RWPE1 (cell line): ENCODE results near the gene UBL7.
"Not testable (repeated sequence)": the region's sequence is repeated elsewhere in the genome, so short reads cannot be mapped to it uniquely, and the experiment has no call there.

ENCODE experiments used
- CTCF ChIA-PET: fragments of 350-600 bp; sonication (Branson Sonifier 250); formaldehyde crosslinking; extraction: SDS; loops from one replicate; lab custom pipeline; 2021; lab: Yijun Ruan, JAX
- POLR2A ChIA-PET: fragments of 400-600 bp; formaldehyde crosslinking; extraction: SDS; loops from one replicate; lab custom pipeline; 2020; ENCODE audit warnings: antibody characterized with exemption; ENCODE audit not compliant: low non-redundant PET; lab: Yijun Ruan, JAX
- DNase-seq: peaks from one replicate; pipeline ENCODE4 v3.0.0; 2012; ENCODE audit warnings: low spot score
- H3K27ac ChIP-seq: fragments of 450-650 bp; 2 replicates; pipeline ENCODE4 v1.5.1; 2017
- CTCF ChIP-seq: fragments of 450-650 bp; conservative IDR thresholded peaks from 2 replicates; pipeline ENCODE4 v1.5.1; 2017; ENCODE audit warnings: low read depth, mild to moderate bottlenecking

The UBL7 gene

DNA sequence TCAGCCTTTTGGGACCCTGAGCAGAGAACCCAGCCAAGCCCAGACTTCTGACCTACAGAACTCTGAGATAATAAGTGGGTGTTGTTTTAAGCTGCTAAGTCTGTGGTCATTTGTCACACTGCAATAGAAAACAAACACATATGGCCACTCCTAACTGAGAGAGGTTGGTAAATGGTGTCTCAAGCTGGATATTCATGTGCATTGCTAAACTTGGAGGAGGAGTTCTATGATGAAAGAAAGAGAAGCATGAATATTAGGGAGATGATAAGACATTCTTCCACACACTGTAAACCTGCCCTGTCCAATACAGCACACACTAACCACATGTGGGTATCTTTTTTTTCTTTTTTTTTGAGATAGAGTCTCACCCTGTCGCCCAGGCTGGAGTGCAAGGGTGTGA is 27.8 kb upstream of the UBL7 start:
- CTCF ChIA-PET, result interaction anchor here (0.6 kb wide), 1 partner anchor 129 kb away, joined by 6 read pairs; no protein-coding TSS in a partner anchor
- no peak for DNase-seq
- POLR2A ChIA-PET, result no interaction called here
- H3K27ac ChIP-seq, result no peak overlapping the region
- no peak for TF ChIP-seq CTCF

GRCh38 chr15:74482661-74483060 is 21.7 kb upstream of the UBL7 start:
- no peak for DNase-seq
- H3K27ac ChIP-seq, result no peak overlapping the region
- ChIA-PET POLR2A (interaction anchor here (0.6 to 0.7 kb wide), 2 partner anchors 62 to 133 kb away, joined by 3 to 4 read pairs; partner anchors contain the start of gene CLK3), CTCF (no interaction called here)
- TF ChIP-seq CTCF, result no peak

DNA sequence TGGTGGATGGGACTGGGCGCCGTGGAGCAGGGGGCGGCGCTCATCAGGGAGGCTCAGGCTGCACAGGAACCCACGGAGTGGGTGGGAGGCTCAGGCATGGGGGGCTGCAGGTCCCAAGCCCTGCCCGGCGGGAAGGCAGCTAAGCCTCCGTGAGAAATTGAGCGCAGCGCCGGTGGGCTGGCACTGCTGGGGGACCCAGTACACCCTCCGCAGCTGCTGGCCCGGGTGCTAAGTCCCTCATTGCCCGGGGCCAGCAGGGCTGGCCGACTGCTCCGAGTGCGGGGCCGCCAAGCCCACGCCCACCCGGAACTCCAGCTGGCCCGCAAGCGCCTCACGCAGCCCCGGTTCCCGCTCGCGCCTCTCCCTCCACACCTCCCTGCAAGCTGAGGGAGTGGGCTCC is 19.4 kb upstream of the UBL7 start:
- CTCF ChIA-PET, result not testable (repeated sequence)

GRCh38 chr15:74471621-74472020 is 10.7 kb upstream of the UBL7 start:
- CTCF ChIA-PET, DNase-seq, POLR2A ChIA-PET, H3K27ac ChIP-seq: not testable (repeated sequence)

More for the DNA sequence above, 19.4 kb upstream of the UBL7 start:
- H3K27ac ChIP-seq, POLR2A ChIA-PET, DNase-seq: not testable (repeated sequence)

GRCh38 chr15:74470631-74471395 is 9.9 kb upstream of the UBL7 start:
- no peak for DNase-seq

GRCh38 chr15:74468341-74469032 is 7.5 kb upstream of the UBL7 start:
- TF ChIP-seq CTCF, result no peak
- POLR2A ChIA-PET, result interaction anchor here (0.7 kb wide), 1 partner anchor 145 kb away, joined by 7 read pairs; no protein-coding TSS in a partner anchor
- DNase-seq, result no peak
- H3K27ac ChIP-seq, result no peak overlapping the region
- CTCF ChIA-PET, result interaction anchor here (0.8 to 1.2 kb wide), 2 partner anchors 21 to 146 kb away, joined by 3 to 5 read pairs; no protein-coding TSS in a partner anchor

More at GRCh38 chr15:74470631-74471395, 9.9 kb upstream of the UBL7 start:
- TF ChIP-seq CTCF, result no peak
- ChIA-PET CTCF (no interaction called here), POLR2A (no interaction called here)
- H3K27ac ChIP-seq, result no peak overlapping the region

GRCh38 chr15:74466570-74466969 is 5.6 kb upstream of the UBL7 start:
- CTCF ChIA-PET, result no interaction called here
- TF ChIP-seq CTCF, result no peak
- DNase-seq, result no peak
- H3K27ac ChIP-seq, result no peak overlapping the region
- POLR2A ChIA-PET, result no interaction called here
